ENCODE measurements around the gene REG1A.

REG1A gene

GRCh38 chr2:79103214-79103613 is 17.1 kb upstream of the REG1A start:
- no peak for TF ChIP-seq CTCF (IDR thresholded peaks at IDR 0.05; ENCODE audit: insufficient read depth, low read depth, low read length, missing control alignments)
- DNase-seq (ENCODE audit: low read depth), result no peak
- no peak overlapping the region for H3K4me3 ChIP-seq (ENCODE audit: low read length)

- DNase-seq (ENCODE audit: low read depth), result no peak
- H3K4me3 ChIP-seq (ENCODE audit: low read length), result no peak overlapping the region
- TF ChIP-seq CTCF (IDR thresholded peaks at IDR 0.05; ENCODE audit: insufficient read depth, low read depth, low read length, missing control alignments), result no peak
Measured at GRCh38 chr2:79105259-79105658, 15.0 kb upstream of the REG1A start.

GRCh38 chr2:79112269-79112668 is 8.0 kb upstream of the REG1A start:
- H3K4me3 ChIP-seq (ENCODE audit: low read length), result no peak overlapping the region
- DNase-seq (ENCODE audit: low read depth), result no peak
- no peak for TF ChIP-seq CTCF (IDR thresholded peaks at IDR 0.05; ENCODE audit: insufficient read depth, low read depth, low read length, missing control alignments)

- no peak for TF ChIP-seq CTCF (IDR thresholded peaks at IDR 0.05; ENCODE audit: insufficient read depth, low read depth, low read length, missing control alignments)
- DNase-seq (ENCODE audit: low read depth), result no peak
- no peak overlapping the region for H3K4me3 ChIP-seq (ENCODE audit: low read length)
Measured at GRCh38 chr2:79114797-79115494, 5.3 kb upstream of the REG1A start.

GRCh38 chr2:79116997-79117928 is 3.0 kb upstream of the REG1A start:
- H3K4me3 ChIP-seq (ENCODE audit: low read length), result no peak overlapping the region
- no peak for TF ChIP-seq CTCF (IDR thresholded peaks at IDR 0.05; ENCODE audit: insufficient read depth, low read depth, low read length, missing control alignments)

GRCh38 chr2:79122676-79123075 is 2.4 kb downstream of the REG1A start:
- H3K4me3 ChIP-seq (ENCODE audit: low read length), result no peak overlapping the region
- no peak for DNase-seq (ENCODE audit: low read depth)
- TF ChIP-seq CTCF (IDR thresholded peaks at IDR 0.05; ENCODE audit: insufficient read depth, low read depth, low read length, missing control alignments), result no peak

More at GRCh38 chr2:79116997-79117928, 3.0 kb upstream of the REG1A start:
- DNase-seq (ENCODE audit: low read depth), result no peak

All from epithelial cell of esophagus (primary cell).